GM19043 (cell line): Measurements from ENCODE around the gene LRRC73.
A peak's percentile ranks its signal among the peaks of the same experiment; 100 is the strongest.

Source experiments
- ATAC-seq: cut with Tn5 transposase; IDR thresholded peaks from one replicate; pipeline ENCODE4 v1.9.1; 2021; ENCODE audit warnings: low read depth; ENCODE audit not compliant: unreplicated experiment

The LRRC73 gene

GRCh38 chr6:43493833-43494232 lies 16.3 kb downstream of the LRRC73 start:
- no peak for ATAC-seq

- no peak for ATAC-seq
Observed at GRCh38 chr6:43493230-43493629, 16.9 kb downstream of the LRRC73 start.

- no peak for ATAC-seq
Observed at GRCh38 chr6:43492673-43493072, 17.5 kb downstream of the LRRC73 start.

DNA sequence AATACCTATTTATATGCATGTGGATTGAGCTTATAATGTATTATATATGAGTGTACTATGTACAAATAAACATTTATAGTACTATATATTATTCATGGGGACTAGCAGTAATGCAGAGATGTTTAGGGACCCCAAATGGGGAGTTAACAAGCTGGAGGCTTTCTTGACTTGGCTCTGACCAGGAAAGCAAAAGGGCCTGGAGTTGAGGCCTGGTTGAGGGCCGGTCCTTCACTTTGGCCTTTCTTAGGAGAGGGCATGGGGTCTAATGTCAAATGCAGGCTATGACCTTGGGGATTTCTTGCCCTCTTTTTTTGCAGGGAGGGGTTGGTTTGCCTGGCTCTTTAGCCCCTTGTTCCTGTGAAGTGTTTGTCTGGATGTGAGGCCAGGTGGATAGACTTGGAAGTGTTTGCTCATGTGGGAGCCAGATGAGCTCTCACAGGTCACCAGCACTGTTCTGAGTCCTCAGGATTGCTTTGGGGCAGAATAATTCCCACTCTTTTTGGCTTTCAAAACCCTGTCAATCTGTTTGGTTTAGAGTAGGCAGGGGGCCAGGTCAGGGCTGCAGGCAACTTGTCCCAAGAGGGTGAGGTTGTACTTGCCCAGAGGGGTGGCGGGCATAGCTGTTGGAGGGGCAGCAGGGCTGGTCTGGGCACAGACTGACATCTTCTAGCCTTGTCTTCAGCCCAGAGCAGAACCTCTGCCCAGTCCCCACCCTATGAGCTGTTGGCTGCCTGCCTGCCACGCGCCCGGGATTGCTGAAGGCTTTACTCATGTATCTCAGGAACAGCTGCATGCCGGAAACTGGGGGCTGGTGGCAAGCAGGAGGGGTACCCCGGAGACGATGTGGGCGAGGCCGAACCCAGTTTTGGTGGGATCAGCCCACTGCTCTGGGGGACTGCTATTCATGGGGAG lies 18.1 kb downstream of the LRRC73 start:
- ATAC-seq: no peak

DNA sequence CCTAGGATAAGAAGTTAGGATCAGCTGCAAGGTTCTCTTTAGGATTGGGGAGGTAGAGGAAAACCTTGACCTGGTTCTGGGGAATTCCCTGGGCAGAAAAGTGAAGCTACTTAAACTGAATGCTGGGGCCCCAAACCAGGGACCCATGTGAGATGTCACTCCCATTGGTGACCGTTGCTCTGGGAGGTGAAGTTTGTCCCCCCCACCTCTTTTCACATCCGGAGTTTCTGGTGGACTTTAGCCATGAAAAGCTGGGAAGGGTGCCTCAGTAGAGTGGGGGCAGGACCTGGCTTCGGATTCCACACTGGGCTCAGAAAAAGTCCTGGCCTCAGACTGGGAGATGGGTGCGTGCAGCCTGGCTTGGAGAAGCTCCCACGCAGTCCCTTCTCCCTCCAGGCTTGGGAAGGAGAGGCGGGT lies 19.6 kb downstream of the LRRC73 start:
- ATAC-seq: no peak

DNA sequence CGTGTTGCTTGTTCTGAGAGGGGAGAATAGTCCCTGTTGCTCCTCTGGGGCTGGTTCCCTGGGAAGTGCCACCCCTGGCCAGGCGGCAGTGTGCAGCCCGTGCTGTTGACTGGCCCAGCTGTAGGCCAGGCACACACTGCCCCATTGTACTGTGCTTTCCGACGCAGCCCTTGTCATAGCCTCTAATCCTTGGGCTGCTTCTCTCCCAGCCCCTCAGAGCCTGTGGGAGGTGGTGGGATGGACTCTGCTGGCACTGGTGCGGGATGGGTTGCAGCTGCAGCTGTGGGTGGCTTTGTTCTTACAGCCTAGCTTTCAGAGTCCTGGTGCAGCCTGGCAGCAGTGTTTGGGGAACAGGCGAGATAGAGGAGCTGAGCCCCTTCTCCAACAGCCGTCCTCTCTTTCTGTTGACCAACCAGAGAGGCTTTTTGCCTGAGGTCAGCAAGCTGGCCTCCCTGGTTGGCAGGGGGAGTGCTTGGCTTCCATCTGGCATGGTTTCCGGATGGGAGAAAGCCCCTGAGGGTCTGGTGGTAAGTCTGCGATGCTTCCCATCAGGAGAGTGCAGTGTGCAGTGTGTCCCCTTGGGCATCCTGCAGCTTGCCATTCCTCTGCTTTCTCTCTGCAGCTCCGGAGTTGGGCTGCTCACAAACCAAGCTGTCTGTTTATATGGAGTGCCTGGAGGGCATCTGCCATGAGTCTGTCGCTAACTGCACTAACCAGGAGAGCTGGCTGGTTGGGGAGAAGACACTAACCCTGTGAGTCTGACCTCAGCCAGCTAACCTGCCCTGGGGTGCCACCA lies 20.7 kb downstream of the LRRC73 start:
- no peak for ATAC-seq

DNA sequence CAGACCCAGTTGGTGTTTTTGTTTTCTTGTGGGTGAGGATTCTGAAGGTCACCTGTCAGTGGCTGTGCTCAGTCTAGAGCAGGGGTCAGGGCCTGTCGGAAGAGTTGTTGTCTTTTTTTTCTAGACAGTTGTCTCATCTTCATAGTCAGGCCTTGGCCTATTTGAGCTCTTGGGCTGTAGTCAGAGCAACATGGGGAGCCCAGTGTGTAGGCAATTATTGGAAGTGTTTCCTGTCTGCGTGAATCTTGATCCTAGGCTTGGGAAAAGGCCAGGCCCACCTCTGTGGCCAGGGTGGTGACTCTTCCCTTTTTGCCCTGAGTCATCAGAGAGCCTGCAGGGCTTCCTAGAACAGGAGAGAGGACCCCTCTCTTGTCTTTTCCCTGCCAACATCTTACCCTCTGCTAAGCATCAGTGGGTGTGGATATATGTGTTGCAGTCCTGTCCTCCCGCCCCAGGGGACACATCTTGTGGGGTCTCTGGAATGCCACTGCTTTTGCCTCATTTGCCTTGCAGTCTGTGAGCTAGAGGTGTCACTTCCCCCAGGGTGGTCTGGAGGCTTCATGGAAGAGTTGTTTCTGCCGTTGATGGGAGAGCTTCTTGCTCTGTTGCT lies 21.4 kb downstream of the LRRC73 start:
- ATAC-seq: no peak

DNA sequence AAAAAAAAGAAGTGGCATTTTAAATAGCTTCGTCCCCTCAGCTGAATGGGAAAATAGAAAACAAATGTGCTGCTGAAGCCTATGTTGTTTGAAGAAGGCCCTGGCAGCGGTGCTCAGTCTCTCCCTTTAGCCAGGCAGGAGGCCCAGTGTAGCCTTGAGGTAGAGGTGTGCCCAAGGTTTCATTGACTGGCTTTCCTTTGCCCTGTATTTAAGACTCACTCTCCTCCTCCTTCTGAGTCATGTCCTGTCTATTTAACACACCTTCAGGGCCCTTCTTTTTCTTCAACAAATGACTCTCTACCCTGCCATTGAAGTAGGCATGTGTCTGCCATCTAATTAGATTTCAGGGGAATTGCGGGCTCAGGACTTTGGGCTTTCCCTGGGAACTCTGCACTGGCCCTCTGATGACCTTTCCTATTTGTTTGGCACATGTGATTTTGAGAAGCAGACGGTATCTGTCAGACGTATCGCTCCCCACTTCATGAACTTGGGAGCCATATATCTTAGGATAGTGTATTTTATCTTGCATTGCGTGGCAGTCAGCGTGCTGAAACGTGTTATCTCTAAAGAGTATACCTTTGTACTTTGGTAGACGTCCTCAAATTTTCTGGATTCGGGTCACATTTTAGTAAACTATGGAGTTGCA lies 28.4 kb downstream of the LRRC73 start:
- no peak for ATAC-seq

DNA sequence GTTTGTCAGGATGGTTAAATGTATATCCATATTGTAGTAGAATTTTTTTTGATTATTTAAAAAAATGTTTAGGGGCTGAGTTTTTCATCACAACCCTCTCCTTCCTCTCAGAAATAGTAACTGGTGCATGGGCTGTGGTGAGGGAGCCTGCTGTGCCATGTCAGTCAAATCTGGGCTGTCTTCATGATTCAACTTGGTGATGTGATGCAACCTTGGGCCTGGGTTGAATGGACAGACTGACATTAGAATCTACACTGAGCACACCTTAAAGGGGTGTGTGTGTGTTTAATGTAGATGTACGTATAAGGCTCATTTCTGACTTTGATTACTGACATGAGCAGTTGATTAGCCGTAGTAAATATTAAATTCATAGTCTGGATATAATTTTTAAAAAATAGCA lies 29.1 kb downstream of the LRRC73 start:
- no peak for ATAC-seq

GRCh38 chr6:43478008-43478372 lies 32.2 kb downstream of the LRRC73 start:
- ATAC-seq: no peak

- ATAC-seq: peak; percentile 90
Observed at GRCh38 chr6:43477235-43478007, 32.7 kb downstream of the LRRC73 start, which contains the start of gene TJAP1. TSS of gene TJAP1 (plus strand) at chr6:43477570. CDS start at chr6:43499002, 21,432 bp downstream.

DNA sequence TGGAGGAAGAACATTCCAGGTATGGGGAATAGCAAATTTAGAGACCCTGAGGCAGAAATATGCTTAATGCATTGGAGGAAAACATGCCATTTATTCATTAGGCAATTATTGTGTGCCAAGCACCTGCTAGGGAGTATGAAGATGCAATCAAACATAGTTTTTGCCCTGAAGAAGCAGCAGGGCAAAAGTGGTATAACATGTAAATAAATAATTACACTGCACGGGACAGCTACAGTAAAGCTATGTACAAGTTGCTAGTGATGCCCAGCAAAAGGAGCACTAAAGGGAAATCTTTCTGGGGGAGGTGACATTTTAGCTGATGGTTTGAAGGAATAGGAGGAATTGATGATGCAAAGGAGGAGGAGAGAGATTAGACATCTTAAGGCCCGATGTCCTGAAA lies 33.4 kb downstream of the LRRC73 start:
- no peak for ATAC-seq

- no peak for ATAC-seq
Observed at GRCh38 chr6:43475516-43475915, 34.6 kb downstream of the LRRC73 start.

- no peak for ATAC-seq
Observed at GRCh38 chr6:43472515-43472914, 37.6 kb downstream of the LRRC73 start.

- no peak for ATAC-seq
Observed at GRCh38 chr6:43471399-43471798, 38.7 kb downstream of the LRRC73 start.

DNA sequence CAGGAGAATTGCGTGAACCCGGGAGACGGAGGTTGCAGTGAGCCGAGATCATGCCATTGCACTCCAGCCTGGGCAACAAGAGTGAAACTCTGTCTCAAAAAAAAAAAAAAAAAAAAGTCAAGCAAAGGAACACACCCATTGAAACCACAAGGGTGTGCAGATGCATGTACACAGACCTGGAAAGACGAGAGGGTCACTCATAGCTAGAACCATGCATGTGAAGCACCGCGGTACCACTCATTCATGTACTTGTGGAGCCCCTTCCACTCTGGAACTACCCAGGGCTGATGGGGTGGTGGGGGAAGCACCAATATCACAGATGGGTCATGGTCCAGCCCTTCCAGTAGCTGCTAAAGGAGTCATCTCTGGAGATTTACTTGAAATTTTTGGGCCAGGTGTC lies 40.2 kb downstream of the LRRC73 start:
- ATAC-seq: no peak

- ATAC-seq: no peak
Observed at GRCh38 chr6:43468748-43469681, 41.1 kb downstream of the LRRC73 start.

DNA sequence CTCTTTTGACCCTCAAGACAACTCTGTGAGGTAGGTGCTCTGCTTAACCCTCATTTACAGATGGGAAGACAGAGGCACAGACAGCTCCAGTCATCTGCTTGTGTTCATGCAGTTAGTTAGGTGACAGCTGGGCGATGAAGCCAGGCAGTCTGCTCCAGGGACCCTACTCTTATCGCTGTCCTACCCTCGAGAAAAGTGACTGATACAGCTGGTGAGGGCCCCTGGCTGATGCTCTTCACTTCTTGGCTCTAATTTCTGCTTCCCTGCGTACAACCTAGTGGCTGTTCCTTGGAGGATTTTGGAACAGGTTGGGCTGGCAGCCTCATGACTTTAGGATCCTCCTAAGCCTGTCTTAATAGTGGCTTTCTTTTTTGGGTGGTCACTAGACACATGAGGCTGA lies 41.9 kb downstream of the LRRC73 start:
- no peak for ATAC-seq

- ATAC-seq: no peak
Observed at GRCh38 chr6:43467752-43468151, 42.4 kb downstream of the LRRC73 start.
